T47D (cell line): Measurements from ENCODE around the gene PRAMEF7.
"Not testable (repeated sequence)": the region's sequence is repeated elsewhere in the genome, so short reads cannot be mapped to it uniquely, and the experiment has no call there.

Experiments used
- DNase-seq, 2 experiments: peaks; one replicate each; pipeline versions ENCODE4 v3.0.0 to v3.0.0-alpha.2; 2011 to 2012; ENCODE audit warnings: low read depth in 1 of 2, low spot score in 1 of 2
- in situ Hi-C: cut with HindIII; loops from 2 replicates; pipeline ENCODE4 v1.10.0; 2016; ENCODE audit warnings: low sequenced_read_pairs, low pct_unique_long_range_greater_than_20kb

PRAMEF7 gene

DNA sequence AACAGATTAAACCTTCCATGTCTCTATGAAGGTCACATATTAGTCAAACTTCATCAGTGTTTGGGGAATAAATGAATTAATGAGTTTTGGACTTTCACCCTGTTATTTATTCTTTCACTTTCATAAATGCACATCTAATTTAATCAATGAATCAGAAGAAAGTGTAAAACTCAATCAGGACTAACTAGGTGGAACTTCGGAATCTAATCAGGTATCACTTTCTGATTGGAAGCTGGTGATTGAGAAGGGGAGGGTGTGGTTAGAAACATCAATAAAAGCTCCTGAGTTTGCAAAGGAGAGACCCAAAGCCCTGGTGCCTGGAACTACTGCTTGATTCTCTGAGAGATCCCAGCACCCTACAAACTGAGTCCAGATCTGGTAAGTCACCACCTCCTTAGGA lies at the start of gene PRAMEF7:
TSS of gene PRAMEF7 (plus strand) at position 301 of the 400 bp plus-strand sequence. CDS start 1,083 bp downstream, outside the sequence.
- DNase-seq, in situ Hi-C loops: not testable (repeated sequence)

DNA sequence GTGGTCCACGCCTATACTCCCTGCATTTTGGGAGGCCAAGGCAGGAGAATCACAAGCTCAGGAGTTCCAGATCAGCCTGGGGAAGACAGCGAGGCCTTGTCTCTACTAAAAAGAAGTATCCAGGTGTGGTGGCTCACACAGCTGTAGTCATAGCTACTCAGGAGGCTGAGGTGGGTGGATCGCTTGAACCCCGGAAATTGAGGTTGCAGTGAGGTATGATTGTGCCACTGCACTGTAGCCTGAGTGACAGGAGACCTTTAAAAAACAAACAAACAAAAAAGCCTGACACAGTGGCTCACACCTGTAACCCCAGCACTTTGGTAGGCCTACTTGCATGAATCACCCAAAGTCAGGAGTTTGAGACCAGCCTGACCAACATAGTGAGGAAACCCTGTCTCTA lies 38.0 kb upstream of the PRAMEF7 start:
- in situ Hi-C loops, DNase-seq: not testable (repeated sequence)

DNA sequence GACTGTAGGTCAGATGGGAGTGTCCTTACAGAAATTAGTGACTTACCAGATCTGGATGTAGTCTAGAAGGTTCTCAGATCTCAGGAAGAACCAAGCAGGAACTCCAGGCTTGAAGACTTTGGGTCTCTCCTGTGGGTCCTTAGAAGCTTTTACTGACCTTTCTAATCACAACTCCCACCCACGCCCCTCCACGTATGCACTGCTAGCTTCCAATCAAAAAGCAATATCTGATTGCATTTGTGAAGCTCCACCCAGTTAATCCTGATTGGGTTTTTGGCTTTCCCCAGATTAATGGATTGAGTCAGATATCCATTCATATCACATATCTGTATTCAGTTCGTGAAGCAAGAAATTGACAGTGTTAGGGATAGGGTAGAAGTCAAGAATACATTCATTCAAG lies 30.3 kb upstream of the PRAMEF7 start, which contains the start of gene PRAMEF4:
TSS of gene PRAMEF4 (minus strand) at position 101 of the 400 bp plus-strand sequence. CDS start 2,807 bp downstream, outside the sequence.
- DNase-seq, in situ Hi-C loops: not testable (repeated sequence)

DNA sequence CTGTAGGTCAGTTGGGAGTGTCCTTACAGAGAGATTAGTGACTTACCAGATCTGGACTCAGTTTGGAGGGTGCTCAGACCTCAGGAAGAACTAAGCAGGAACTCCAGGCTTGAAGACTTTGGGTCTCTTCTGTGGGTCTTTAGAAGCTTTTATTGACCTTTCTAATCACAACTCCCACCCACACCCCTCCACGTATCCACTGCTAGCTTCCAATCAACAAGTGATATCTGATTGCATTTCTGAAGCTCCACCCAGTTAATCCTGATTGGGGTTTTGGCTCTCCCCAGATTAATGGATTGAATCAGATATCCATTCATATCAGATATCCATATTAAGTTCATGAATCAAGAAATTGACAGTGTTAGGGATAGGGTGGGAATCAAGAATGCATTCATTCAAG lies 18.2 kb upstream of the PRAMEF7 start, which contains the start of gene PRAMEF10:
TSS of gene PRAMEF10 (minus strand) at position 101 of the 400 bp plus-strand sequence. CDS start 2,423 bp downstream, outside the sequence.
- DNase-seq, in situ Hi-C loops: not testable (repeated sequence)

DNA sequence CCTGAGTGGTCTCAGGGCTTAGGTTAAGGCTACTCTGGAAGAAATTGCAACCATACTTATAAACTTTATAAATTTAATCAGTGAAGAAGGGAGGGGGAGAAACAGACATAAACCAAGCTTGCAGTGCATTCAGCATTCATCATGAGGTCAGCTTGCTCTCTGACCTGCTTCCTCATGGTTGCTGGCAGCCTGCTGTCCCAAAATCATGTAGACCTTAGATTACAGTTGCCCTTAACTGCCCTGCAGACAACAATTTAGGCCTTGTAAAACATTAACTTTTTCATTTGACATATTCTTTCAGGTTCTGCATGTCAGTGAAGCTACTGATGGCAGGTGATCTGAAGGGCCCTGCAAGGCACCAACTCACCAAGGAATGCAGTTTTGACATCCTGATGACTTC lies 17.2 kb upstream of the PRAMEF7 start:
- DNase-seq, in situ Hi-C loops: not testable (repeated sequence)

DNA sequence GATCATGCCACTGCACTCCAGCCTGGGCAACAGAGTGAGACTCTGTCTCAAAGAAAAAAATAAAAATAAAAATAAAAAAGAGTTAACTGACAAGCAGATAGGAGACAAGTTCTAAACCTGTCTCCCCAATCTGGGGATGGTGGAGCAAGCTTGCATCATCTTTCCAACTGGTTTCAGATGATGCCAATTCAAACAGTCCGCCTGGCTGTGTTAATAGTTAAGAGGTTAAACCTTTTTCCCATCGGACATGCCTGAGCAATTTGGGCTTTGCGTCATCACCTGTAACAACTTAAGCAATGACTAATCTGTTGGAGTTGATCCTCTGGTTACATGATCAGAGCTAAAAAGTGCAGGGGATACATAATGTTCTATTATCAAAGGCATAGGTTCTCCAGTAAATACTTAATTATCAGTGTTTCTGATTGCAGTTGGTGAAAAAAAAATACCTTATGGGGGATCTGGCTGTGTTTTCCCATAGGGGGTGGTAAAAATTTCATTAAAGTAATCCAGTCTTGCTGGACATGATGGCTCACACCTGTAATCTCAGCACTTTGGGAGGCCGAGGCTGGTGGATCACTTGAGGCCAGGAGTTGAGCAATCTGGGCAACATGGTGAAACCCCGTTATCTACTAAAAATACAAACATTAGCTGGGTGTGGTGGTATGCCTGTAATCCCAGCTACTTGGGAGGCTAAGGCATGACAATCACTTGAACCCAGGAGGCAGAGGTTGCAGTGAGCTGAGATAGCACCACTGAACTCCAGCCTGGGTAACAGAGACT lies 12.4 kb upstream of the PRAMEF7 start:
- DNase-seq, in situ Hi-C loops: not testable (repeated sequence)

DNA sequence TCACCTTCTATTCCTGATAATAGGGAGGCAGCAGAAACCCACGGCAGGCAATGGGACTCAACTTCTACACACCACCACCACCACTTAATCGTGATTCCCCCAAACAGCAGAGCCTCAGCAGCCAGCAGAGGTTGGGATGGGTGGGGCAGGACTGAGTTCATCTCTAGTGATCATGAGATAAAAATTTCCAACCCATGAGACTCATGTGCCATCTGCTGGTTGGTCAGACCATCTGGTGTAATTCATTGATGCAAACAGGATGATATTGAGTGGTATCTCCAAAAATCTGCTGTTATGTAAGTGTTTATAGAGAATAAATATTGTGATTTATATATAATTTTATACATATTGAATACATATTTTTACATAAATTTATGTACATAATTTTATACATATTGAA lies 5.3 kb downstream of the PRAMEF7 start:
- in situ Hi-C loops, DNase-seq: not testable (repeated sequence)

DNA sequence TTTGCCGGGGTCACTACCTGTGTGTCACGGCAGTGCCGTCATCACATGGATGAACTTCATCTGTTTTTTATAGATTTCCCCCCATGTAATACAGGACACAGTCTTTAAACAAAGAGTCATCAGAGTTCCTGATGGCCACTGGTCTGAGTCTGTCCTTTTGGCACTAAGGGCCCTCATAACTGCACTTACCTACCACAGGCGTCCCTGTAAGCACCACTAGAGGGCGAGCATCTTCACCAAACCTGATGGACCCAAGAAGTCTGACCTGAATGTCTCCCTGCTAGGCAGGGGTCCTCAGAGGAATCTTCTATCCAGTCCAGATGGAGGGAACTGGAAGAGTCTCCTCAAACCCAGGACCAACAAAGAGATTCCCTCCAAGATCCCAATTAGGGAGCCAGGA lies 8.0 kb downstream of the PRAMEF7 start:
- DNase-seq, in situ Hi-C loops: not testable (repeated sequence)

DNA sequence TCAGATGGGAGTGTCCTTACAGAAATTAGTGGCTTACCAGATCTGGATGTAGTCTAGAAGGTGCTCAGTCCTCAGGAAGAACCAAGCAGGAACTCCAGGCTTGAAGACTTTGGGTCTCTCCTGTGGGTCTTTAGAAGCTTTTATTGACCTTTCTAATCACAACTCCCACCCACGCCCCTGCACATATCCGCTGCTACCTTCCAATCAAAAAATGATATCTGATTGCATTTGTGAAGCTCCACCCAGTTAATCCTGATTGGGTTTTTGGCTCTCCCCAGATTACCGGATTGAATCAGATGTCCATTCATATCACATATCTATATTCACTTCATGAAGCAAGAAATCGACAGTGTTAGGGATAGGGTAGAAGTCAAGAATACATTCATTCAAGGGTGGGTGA lies 31.1 kb downstream of the PRAMEF7 start, which contains the start of gene PRAMEF6:
TSS of gene PRAMEF6 (minus strand) at position 101 of the 400 bp plus-strand sequence. CDS start 5,062 bp downstream, outside the sequence.
- in situ Hi-C loops = not testable (repeated sequence)

More for the DNA sequence above, 31.1 kb downstream of the PRAMEF7 start, which contains the start of gene PRAMEF6:
- not testable (repeated sequence) for DNase-seq
